ENCODE results near the gene CLCNKB.
A peak's percentile ranks its signal among the peaks of the same experiment; 100 is the strongest.
"Not testable (repeated sequence)": the region's sequence is repeated elsewhere in the genome, so short reads cannot be mapped to it uniquely, and the experiment has no call there.

Gene CLCNKB

GRCh38 chr1:16033103-16033632 lies 10.4 kb upstream of the CLCNKB start:
- DNase-seq = not testable (repeated sequence)

- not testable (repeated sequence) for DNase-seq
Measured at GRCh38 chr1:16036461-16036860, 7.1 kb upstream of the CLCNKB start.

GRCh38 chr1:16038620-16038912 lies 5.0 kb upstream of the CLCNKB start:
- DNase-seq = no peak

GRCh38 chr1:16039871-16040270 lies 3.7 kb upstream of the CLCNKB start:
- DNase-seq = not testable (repeated sequence)

GRCh38 chr1:16041200-16041599 lies 2.4 kb upstream of the CLCNKB start:
- DNase-seq = no peak

GRCh38 chr1:16042096-16042495 lies 1.5 kb upstream of the CLCNKB start:
- no peak for DNase-seq

- not testable (repeated sequence) for DNase-seq
Measured at GRCh38 chr1:16042654-16043053, 928 bp upstream of the CLCNKB start.

GRCh38 chr1:16043950-16044349 lies 368 bp downstream of the CLCNKB start:
- DNase-seq = no peak

- DNase-seq = no peak
Measured at GRCh38 chr1:16046842-16047241, 3.3 kb downstream of the CLCNKB start.

GRCh38 chr1:16047791-16048475 lies 4.4 kb downstream of the CLCNKB start:
- DNase-seq = no peak

- DNase-seq = no peak
Measured at GRCh38 chr1:16048573-16049189, 5.1 kb downstream of the CLCNKB start.

- no peak for DNase-seq
Measured at GRCh38 chr1:16050328-16050727, 6.7 kb downstream of the CLCNKB start.

GRCh38 chr1:16051039-16051438 lies 7.5 kb downstream of the CLCNKB start:
- no peak for DNase-seq

GRCh38 chr1:16051949-16052348 lies 8.4 kb downstream of the CLCNKB start:
- not testable (repeated sequence) for DNase-seq

- DNase-seq = no peak
Measured at GRCh38 chr1:16053781-16054502, 10.4 kb downstream of the CLCNKB start.

- no peak for DNase-seq
Measured at GRCh38 chr1:16054598-16055540, 11.3 kb downstream of the CLCNKB start.

- peak; percentile 64 to 76 for DNase-seq
Measured at GRCh38 chr1:16055613-16056520, 12.3 kb downstream of the CLCNKB start.

- DNase-seq = not testable (repeated sequence)
Measured at GRCh38 chr1:16056521-16056912, 12.9 kb downstream of the CLCNKB start.

- DNase-seq = not testable (repeated sequence)
Measured at GRCh38 chr1:16057314-16057915, 13.8 kb downstream of the CLCNKB start.

- DNase-seq = not testable (repeated sequence)
Measured at GRCh38 chr1:16058394-16059120, 15.0 kb downstream of the CLCNKB start.
